B cell (primary cell): ENCODE results near the gene SOX6. TPM values are rescaled to one million over a fixed set of nuclear protein-coding genes. Genes with fewer than 3 reads are reported as not detected.
"Not testable (repeated sequence)": the region's sequence is repeated elsewhere in the genome, so short reads cannot be mapped to it uniquely, and the experiment has no call there.

Experiments used
- ATAC-seq: fragments of 200-7000 bp; cut with Tn5 transposase; one replicate; pipeline ENCODE4 v1.10.0; 2021; ENCODE audit warnings: low read depth, mild to moderate bottlenecking, moderate number of reproducible peaks, moderate library complexity
- CTCF ChIA-PET: fragments of 350-600 bp; sonication (Branson Sonifier 250); formaldehyde crosslinking; loops from one replicate; lab custom pipeline; 2021; ENCODE audit warnings: antibody characterized with exemption, inconsistent platforms; lab: Charles Lee
- POLR2A ChIA-PET: fragments of 350-600 bp; sonication (Branson Sonifier 250); formaldehyde crosslinking; loops from one replicate; lab custom pipeline; 2021; ENCODE audit warnings: antibody characterized with exemption; lab: Charles Lee
- DNase-seq: peaks from one replicate; pipeline ENCODE4 v3.0.0; 2013
- H2AFZ ChIP-seq: 2 replicates; pipeline ENCODE4 v1.6.1; 2012; ENCODE audit warnings: mild to moderate bottlenecking, low read depth, low read length; ENCODE audit not compliant: insufficient read depth, poor library complexity, severe bottlenecking
- H3K27ac ChIP-seq, 2 donors: 1 replicate in 1 of 2; 2 replicates in 1 of 2; pipeline ENCODE4 v1.5.1; 2012 to 2013; ENCODE audit warnings: low read length in 2 of 2, mild to moderate bottlenecking in 2 of 2, moderate library complexity in 1 of 2
- H3K27me3 ChIP-seq, 4 experiments: fragments of 200-600 bp in 1 of 4; sonication (generic) in 1 of 4; replicated peaks in 1 of 4; 1 replicate in 2 of 4; 2 replicates in 2 of 4; pipeline versions ENCODE4 v1.6.1 to v1.7.0; 2013 to 2016; ENCODE audit warnings: low read length in 3 of 4, mild to moderate bottlenecking in 2 of 4, mixed read lengths in 1 of 4, moderate library complexity in 1 of 4; ENCODE audit not compliant: insufficient read depth in 4 of 4, control insufficient read depth in 3 of 4; ENCODE audit errors: control extremely low read depth in 1 of 4
- H3K36me3 ChIP-seq, 2 experiments: replicated peaks in 1 of 2; 1 replicate in 1 of 2; 2 replicates in 1 of 2; pipeline versions ENCODE4 v1.6.1 to v1.7.1; 2013; ENCODE audit warnings: low read length in 1 of 2; ENCODE audit not compliant: insufficient read depth in 2 of 2, control insufficient read depth in 1 of 2; ENCODE audit errors: control extremely low read depth in 1 of 2, extremely low read depth in 1 of 2
- H3K4me1 ChIP-seq, 2 donors: fragments of 200-600 bp in 1 of 2; sonication (generic) in 1 of 2; 1 replicate in 1 of 2; 2 replicates in 1 of 2; pipeline versions ENCODE4 v1.5.1 to v1.6.1; 2013 to 2017; ENCODE audit warnings: low read length in 2 of 2; ENCODE audit not compliant: control insufficient read depth in 2 of 2, insufficient read depth in 2 of 2
- H3K4me2 ChIP-seq: replicated peaks from 2 replicates; pipeline ENCODE3; 2012; ENCODE audit warnings: mild to moderate bottlenecking, low read depth, low read length; ENCODE audit not compliant: poor library complexity, severe bottlenecking
- H3K4me3 ChIP-seq, 5 experiments: fragments of 200-600 bp in 1 of 5; sonication (generic) in 1 of 5; 1 replicate in 3 of 5; 2 replicates in 2 of 5; pipeline versions ENCODE4 v1.5.1 to v1.7.0; 2011 to 2016; ENCODE audit warnings: low read length in 4 of 5, mild to moderate bottlenecking in 4 of 5, low read depth in 2 of 5, control low read depth in 1 of 5, moderate library complexity in 1 of 5; ENCODE audit not compliant: insufficient read depth in 1 of 5; ENCODE audit errors: control extremely low read depth in 1 of 5, extremely low read depth in 1 of 5
- H3K79me2 ChIP-seq: fragments of 200-600 bp; sonication (generic); one replicate; pipeline ENCODE4 v1.6.0; 2016; ENCODE audit warnings: low read length; ENCODE audit not compliant: control insufficient read depth, insufficient read depth
- H3K9ac ChIP-seq: fragments of 200-600 bp; sonication (generic); 2 replicates; pipeline ENCODE4 v1.6.1; 2017; ENCODE audit warnings: mild to moderate bottlenecking, low read length, moderate library complexity
- H3K9me3 ChIP-seq, 3 donors: one replicate each; pipeline versions ENCODE4 v1.6.1 to v1.7.1; 2013; ENCODE audit warnings: low read length in 2 of 3; ENCODE audit not compliant: control insufficient read depth in 2 of 3, insufficient read depth in 1 of 3; ENCODE audit errors: control extremely low read depth in 1 of 3
- H4K20me1 ChIP-seq: 2 replicates; pipeline ENCODE4 v1.6.0; 2012; ENCODE audit warnings: mild to moderate bottlenecking, low read length; ENCODE audit not compliant: insufficient read depth, control insufficient read depth, poor library complexity, severe bottlenecking
- H3K27ac Mint-ChIP-seq: one replicate; pipeline ENCODE4 v1.8.0; 2021; ENCODE audit warnings: mixed read lengths
- H3K27me3 Mint-ChIP-seq: one replicate; pipeline ENCODE4 v1.8.0; 2021; ENCODE audit warnings: mixed read lengths
- H3K4me1 Mint-ChIP-seq: one replicate; pipeline ENCODE4 v1.8.0; 2021; ENCODE audit warnings: mixed read lengths
- H3K4me3 Mint-ChIP-seq: one replicate; pipeline ENCODE4 v1.8.0; 2021; ENCODE audit warnings: mixed read lengths
- H3K9me3 Mint-ChIP-seq: one replicate; pipeline ENCODE4 v1.8.0; 2022; ENCODE audit warnings: mixed read lengths; ENCODE audit not compliant: insufficient read depth
- CTCF ChIP-seq: fragments of 200-600 bp; IDR thresholded peaks from one replicate; pipeline ENCODE4 v1.8.0; 2022; ENCODE audit warnings: antibody characterized with exemption, mild to moderate bottlenecking
- EZH2 ChIP-seq: IDR thresholded peaks from 2 replicates; pipeline ENCODE4 v1.6.1; 2012; ENCODE audit warnings: borderline replicate concordance, low read depth, mild to moderate bottlenecking, moderate library complexity, low read length; ENCODE audit not compliant: insufficient read depth, poor library complexity, severe bottlenecking
- WGBS: methylation state at CpG from one replicate; pipeline ENCODE4 v1.1.5; 2013; ENCODE audit warnings: missing lambda C conversion rate; ENCODE audit not compliant: insufficient coverage; 5-methylcytosine and 5-hydroxymethylcytosine counted together
- intact Hi-C: fragments of 100-400 bp; cut with micrococcal nuclease; formaldehyde crosslinking; loops from one replicate; pipeline ENCODE4 v1.10.0; 2022
- polyA plus RNA-seq: library from polyadenylated mRNA; depleted of rRNA; stranded (reverse); fragments of >200 nt; gene quantifications from 2 replicates; pipeline ENCODE4 v1.2.3, GENCODE V29; 2012
- total RNA-seq, 2 donors: library from RNA; stranded (reverse); fragments of 120-200 nt in 1 of 2; gene quantifications; 1 replicate in 1 of 2; 2 replicates in 1 of 2; pipeline versions ENCODE4 v1.2.3 to v1.2.4, GENCODE V29; 2013 to 2022

Gene SOX6
- total and polyA plus RNA-seq, 2 donors (not counting 1 experiment from before 2014, with no cell fraction given): not detected

- no peak overlapping the region for H3K27ac ChIP-seq
- CTCF ChIA-PET: no interaction called here
- ATAC-seq (no peak), DNase-seq (no peak)
- H3K79me2 ChIP-seq: no peaks in the 10 kb centered on the region
- H3K9ac ChIP-seq: no peak overlapping the region
- no peaks in the 10 kb centered on the region for H4K20me1 ChIP-seq
- POLR2A ChIA-PET: no interaction called here
- H3K4me1 Mint-ChIP-seq: no peaks in the 10 kb centered on the region
- H3K9me3 Mint-ChIP-seq: no peaks in the 10 kb centered on the region
- no peaks in the 10 kb centered on the region for H3K36me3 ChIP-seq
- intact Hi-C loops: no loop called here
- H3K4me2 ChIP-seq: no peak overlapping the region
- H3K4me3 Mint-ChIP-seq: no peak overlapping the region
- WGBS: 92% methylated on average over 2 of the region's 2 CpGs
- no peak overlapping the region for H3K4me3 ChIP-seq
- H3K9me3 ChIP-seq: no peaks in the 10 kb centered on the region
- H3K27me3 ChIP-seq: no peaks in the 10 kb centered on the region
- no peak for TF ChIP-seq EZH2
- TF ChIP-seq CTCF: no peak
- H2AFZ ChIP-seq: no peak overlapping the region
- H3K4me1 ChIP-seq: no peaks in the 10 kb centered on the region
- no peaks in the 10 kb centered on the region for H3K27me3 Mint-ChIP-seq
- H3K27ac Mint-ChIP-seq: no peak overlapping the region
Observed at GRCh38 chr11:16378906-16379305, 22.6 kb upstream of the SOX6 start.

- POLR2A ChIA-PET: no interaction called here
- no peak overlapping the region for H3K9ac ChIP-seq
Observed at GRCh38 chr11:16377746-16378145, 21.4 kb upstream of the SOX6 start.

GRCh38 chr11:16375664-16376063 lies 19.3 kb upstream of the SOX6 start:
- ATAC-seq, H3K9me3 ChIP-seq, H2AFZ ChIP-seq, H3K4me2 ChIP-seq, H4K20me1 ChIP-seq, H3K4me1 ChIP-seq, H3K27me3 Mint-ChIP-seq, H3K4me3 Mint-ChIP-seq, H3K27ac ChIP-seq, H3K9ac ChIP-seq, H3K4me1 Mint-ChIP-seq, DNase-seq, H3K79me2 ChIP-seq, POLR2A ChIA-PET, CTCF ChIA-PET, H3K4me3 ChIP-seq, intact Hi-C loops, H3K36me3 ChIP-seq, H3K27me3 ChIP-seq, H3K9me3 Mint-ChIP-seq: not testable (repeated sequence)
- H3K27ac Mint-ChIP-seq: peak overlapping the region; percentile 3
- WGBS: 90% methylated on average over 3 of the region's 3 CpGs

More at GRCh38 chr11:16377746-16378145, 21.4 kb upstream of the SOX6 start:
- Histone ChIP-seq H3K4me1 (no peaks in the 10 kb centered on the region), H3K36me3 (no peaks in the 10 kb centered on the region), H3K79me2 (no peaks in the 10 kb centered on the region), H3K27ac (no peak overlapping the region), H2AFZ (no peak overlapping the region), H3K27me3 (no peaks in the 10 kb centered on the region), H3K4me2 (no peak overlapping the region), H4K20me1 (no peaks in the 10 kb centered on the region), H3K9me3 (no peaks in the 10 kb centered on the region), H3K4me3 (no peak overlapping the region)
- no peak for DNase-seq
- intact Hi-C loops: no loop called here
- H3K4me1 Mint-ChIP-seq: no peaks in the 10 kb centered on the region
- H3K27ac Mint-ChIP-seq: no peak overlapping the region
- TF ChIP-seq EZH2: no peak
- no peak for TF ChIP-seq CTCF
- no peaks in the 10 kb centered on the region for H3K9me3 Mint-ChIP-seq
- 85% methylated on average over 2 of the region's 5 CpGs for WGBS
- H3K4me3 Mint-ChIP-seq: no peak overlapping the region
- CTCF ChIA-PET: no interaction called here
- ATAC-seq: no peak
- no peaks in the 10 kb centered on the region for H3K27me3 Mint-ChIP-seq
